Esophagus muscularis mucosa (tissue), 4 donors: ENCODE measurements around the gene CAMK1G.

Source experiments
- EP300 ChIP-seq: sonication (generic); formaldehyde crosslinking; IDR thresholded peaks from one replicate; pipeline ENCODE4 v1.6.1; 2017; ENCODE audit warnings: antibody characterized with exemption
- POLR2A ChIP-seq: fragments of 450-650 bp; IDR thresholded peaks from one replicate; pipeline ENCODE4 v1.6.1; 2017; ENCODE audit warnings: antibody characterized with exemption, moderate library complexity, mild to moderate bottlenecking, low read depth
- POLR2AphosphoS5 ChIP-seq, 2 donors: sonication (generic); formaldehyde crosslinking; IDR thresholded peaks; one replicate each; pipeline ENCODE4 v1.6.1; 2017; ENCODE audit warnings: antibody characterized with exemption in 2 of 2
- TF ChIP-seq, protein P1 (sequence below), 3 experiments: fragments of 200-600 bp in 2 of 3; fragments of 450-650 bp in 1 of 3; sonication (generic) in 2 of 3; IDR thresholded peaks; one replicate each; pipeline ENCODE4 v1.5.1; 2017 to 2019; ENCODE audit warnings: antibody characterized with exemption in 3 of 3, mild to moderate bottlenecking in 2 of 3, moderate library complexity in 1 of 3

- TF ChIP-seq, protein P1, sequence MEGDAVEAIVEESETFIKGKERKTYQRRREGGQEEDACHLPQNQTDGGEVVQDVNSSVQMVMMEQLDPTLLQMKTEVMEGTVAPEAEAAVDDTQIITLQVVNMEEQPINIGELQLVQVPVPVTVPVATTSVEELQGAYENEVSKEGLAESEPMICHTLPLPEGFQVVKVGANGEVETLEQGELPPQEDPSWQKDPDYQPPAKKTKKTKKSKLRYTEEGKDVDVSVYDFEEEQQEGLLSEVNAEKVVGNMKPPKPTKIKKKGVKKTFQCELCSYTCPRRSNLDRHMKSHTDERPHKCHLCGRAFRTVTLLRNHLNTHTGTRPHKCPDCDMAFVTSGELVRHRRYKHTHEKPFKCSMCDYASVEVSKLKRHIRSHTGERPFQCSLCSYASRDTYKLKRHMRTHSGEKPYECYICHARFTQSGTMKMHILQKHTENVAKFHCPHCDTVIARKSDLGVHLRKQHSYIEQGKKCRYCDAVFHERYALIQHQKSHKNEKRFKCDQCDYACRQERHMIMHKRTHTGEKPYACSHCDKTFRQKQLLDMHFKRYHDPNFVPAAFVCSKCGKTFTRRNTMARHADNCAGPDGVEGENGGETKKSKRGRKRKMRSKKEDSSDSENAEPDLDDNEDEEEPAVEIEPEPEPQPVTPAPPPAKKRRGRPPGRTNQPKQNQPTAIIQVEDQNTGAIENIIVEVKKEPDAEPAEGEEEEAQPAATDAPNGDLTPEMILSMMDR (IDR thresholded peaks at IDR 0.05), result peak in 2 of 3 experiments; percentile 10 to 17
- TF ChIP-seq EP300, result no peak
- peak in 1 of 2 donors; percentile 60 for TF ChIP-seq POLR2AphosphoS5 (IDR thresholded peaks at IDR 0.05)
- no peak for TF ChIP-seq POLR2A
These were observed 59.9 kb downstream of the CAMK1G start for GRCh38 chr1:209643285-209644020.
